Measurements from ENCODE around the gene SNX9.

Gene SNX9

GRCh38 chr6:157975456-157975855 is 152.4 kb downstream of the SNX9 start:
- DNase-seq (ENCODE audit: low read depth in 2 of 2, low spot score in 1 of 2): no peak

GRCh38 chr6:157976345-157977175 is 153.5 kb downstream of the SNX9 start:
- DNase-seq (ENCODE audit: low read depth in 2 of 2, low spot score in 1 of 2): no peak

- no peak for DNase-seq (ENCODE audit: low read depth in 2 of 2, low spot score in 1 of 2)
Observed at GRCh38 chr6:157977176-157977804, 154.2 kb downstream of the SNX9 start.

DNA sequence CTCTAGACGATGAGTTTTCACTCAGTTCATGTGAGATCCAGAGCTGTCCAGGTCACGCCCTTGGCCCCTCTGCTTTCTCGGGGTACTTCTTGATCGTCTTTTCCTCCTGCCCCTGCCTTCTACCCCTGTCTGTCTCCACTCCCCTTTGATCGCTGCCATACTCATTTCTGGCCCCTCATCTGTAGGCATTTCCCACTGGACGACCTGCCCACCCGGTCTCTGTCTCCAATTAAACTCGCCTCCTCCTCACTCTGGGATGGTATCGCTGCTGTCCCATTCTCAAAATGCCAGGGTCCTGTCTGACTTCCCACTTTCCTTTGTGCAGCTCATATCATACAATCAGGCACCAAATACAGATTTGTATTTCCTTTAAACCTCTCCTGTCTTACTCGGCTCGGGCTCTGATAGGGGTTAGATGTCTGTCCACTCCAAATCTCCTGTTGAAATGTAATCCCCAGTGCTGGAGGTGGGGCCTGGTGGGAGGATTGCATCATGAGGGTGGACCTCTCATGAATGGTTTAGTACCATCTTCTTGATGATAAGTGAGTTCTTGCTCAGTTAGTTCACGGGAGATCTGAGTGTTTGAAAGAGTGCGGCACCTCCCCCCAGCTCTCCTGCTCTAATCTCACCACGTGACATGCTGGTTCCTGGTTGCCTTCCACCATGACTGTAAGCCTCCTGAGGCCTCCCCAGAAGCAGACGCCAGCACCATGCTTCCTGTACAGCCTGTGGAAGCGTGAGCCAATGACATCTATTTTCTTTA is 155.2 kb downstream of the SNX9 start:
- DNase-seq (ENCODE audit: low read depth in 2 of 2, low spot score in 1 of 2): no peak

- DNase-seq (ENCODE audit: low read depth in 2 of 2, low spot score in 1 of 2): no peak
Observed at GRCh38 chr6:157980288-157981131, 157.5 kb downstream of the SNX9 start.

GRCh38 chr6:157981132-157981394 is 158.0 kb downstream of the SNX9 start:
- DNase-seq (ENCODE audit: low read depth in 2 of 2, low spot score in 1 of 2): no peak

DNA sequence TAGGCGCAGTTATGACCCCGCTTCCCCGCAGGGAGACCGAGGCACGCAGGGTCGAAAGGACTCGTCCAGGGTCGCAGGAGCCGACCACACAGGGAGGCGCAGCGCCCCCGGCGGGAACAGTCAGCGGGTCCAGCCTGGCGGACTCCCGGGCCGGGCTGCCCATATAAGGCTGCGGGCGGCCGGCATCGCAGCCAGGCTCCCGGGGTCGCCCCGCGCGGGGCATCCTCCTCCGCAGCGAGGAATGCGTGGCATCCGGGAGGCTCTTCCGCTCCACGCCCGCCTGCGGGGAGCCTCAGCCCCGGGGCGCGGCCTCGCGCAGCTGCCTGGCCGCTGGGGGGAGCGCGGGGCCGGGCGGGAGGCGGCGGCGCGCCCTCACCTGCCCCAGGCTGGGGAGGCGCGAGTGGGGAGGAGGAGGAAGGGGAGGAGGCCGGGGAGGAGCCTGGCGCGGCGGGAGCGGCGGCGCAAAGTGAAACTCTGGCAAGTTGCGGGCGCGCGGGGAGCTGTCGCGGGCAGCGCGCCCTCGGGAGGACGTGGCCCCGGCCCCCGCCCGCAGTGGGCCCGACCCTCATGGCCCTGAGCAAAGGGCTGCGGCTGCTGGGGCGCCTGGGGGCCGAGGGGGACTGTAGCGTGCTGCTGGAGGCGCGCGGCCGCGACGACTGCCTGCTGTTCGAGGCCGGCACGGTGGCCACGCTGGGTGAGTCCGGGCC is 158.5 kb downstream of the SNX9 start, which contains the start of gene SYNJ2:
TSS of gene SYNJ2 (plus strand) at position 469 of the 707 bp plus-strand sequence. CDS start at position 568, 99 bp downstream.
- DNase-seq (ENCODE audit: low read depth in 2 of 2, low spot score in 1 of 2): peak; percentile 57 to 72

GRCh38 chr6:157982102-157982562 is 159.1 kb downstream of the SNX9 start:
- no peak for DNase-seq (ENCODE audit: low read depth in 2 of 2, low spot score in 1 of 2)

DNA sequence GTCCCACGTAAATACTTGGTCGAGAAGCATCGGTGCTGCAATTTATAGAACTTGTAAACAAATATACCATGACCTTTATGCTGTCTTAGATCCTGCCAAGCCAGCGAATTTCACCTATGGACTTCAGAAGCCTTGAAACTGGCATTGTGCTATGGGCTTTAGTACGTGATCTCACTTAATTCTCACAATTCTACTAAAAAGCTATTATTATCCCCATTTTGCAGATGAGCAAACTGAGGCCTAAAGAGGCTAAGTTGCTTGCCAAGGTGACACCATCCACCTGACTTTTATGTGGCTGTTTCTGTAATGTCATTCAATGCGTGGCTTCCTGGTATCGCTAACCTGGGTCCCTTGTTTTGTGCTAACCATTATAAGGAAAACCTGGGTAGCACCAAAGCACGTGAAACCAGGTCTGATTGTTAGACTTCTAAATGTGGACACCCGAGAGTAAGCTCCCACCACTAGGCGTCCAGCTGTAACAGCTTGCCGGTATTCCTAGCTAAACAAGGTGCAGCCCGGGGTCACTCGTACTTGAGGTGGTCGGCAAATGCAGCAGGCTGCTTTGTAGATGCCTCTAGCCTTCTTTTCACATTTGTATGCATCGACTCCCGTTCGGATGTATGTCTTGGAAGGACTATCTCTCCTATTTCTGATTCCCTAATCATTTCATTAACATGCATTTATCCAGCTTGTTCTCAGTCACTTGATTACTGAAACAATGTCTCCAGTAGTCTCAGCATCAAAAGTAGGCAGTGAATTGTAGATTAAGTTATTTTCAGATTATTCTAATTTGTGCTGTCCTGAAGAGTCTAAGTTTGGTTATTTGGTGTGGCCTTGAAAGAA is 159.7 kb downstream of the SNX9 start:
- DNase-seq (ENCODE audit: low read depth in 2 of 2, low spot score in 1 of 2): no peak

GRCh38 chr6:157983406-157984119 is 160.5 kb downstream of the SNX9 start:
- no peak for DNase-seq (ENCODE audit: low read depth in 2 of 2, low spot score in 1 of 2)

- no peak for DNase-seq (ENCODE audit: low read depth in 2 of 2, low spot score in 1 of 2)
Observed at GRCh38 chr6:157984128-157984527, 161.1 kb downstream of the SNX9 start.

- DNase-seq (ENCODE audit: low read depth in 2 of 2, low spot score in 1 of 2): no peak
Observed at GRCh38 chr6:157984686-157985225, 161.7 kb downstream of the SNX9 start.

DNA sequence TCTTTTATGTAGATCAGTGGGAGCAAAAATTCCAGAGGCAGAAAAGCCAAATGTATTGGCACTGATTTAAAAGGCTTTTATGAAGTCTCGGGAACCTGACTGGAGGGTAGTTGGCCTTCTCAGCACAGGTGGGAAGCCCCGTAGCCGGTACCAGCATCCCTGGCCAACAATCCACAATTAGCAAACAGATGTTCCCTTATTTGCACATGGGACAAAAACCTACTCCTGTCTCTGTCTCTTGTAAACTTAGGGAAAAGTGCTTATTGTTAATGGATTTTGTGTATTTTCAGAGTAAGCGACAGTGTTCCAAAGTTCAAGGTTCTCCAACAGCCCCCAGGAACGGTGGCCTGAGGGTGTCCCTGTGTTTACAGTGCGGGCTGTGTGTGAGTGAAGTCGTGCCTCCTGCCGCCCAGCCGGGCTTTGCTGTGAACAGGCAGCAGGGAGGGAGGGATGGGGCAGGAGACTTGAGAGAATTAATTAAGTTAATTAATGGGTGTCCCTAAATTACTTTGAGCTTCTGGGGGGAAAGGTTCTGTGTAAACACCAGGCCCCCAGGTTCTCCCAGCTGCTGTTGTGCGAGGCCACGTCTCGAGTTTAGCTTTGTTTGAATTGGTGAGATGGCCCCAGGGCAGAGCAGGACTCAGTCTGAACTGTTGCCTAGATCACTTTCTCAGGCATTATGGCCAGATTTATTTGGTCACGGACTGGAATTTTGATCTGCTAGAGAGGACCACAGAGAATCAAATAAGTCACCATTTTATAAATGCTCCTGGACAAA is 162.5 kb downstream of the SNX9 start:
- no peak for DNase-seq (ENCODE audit: low read depth in 2 of 2, low spot score in 1 of 2)

DNA sequence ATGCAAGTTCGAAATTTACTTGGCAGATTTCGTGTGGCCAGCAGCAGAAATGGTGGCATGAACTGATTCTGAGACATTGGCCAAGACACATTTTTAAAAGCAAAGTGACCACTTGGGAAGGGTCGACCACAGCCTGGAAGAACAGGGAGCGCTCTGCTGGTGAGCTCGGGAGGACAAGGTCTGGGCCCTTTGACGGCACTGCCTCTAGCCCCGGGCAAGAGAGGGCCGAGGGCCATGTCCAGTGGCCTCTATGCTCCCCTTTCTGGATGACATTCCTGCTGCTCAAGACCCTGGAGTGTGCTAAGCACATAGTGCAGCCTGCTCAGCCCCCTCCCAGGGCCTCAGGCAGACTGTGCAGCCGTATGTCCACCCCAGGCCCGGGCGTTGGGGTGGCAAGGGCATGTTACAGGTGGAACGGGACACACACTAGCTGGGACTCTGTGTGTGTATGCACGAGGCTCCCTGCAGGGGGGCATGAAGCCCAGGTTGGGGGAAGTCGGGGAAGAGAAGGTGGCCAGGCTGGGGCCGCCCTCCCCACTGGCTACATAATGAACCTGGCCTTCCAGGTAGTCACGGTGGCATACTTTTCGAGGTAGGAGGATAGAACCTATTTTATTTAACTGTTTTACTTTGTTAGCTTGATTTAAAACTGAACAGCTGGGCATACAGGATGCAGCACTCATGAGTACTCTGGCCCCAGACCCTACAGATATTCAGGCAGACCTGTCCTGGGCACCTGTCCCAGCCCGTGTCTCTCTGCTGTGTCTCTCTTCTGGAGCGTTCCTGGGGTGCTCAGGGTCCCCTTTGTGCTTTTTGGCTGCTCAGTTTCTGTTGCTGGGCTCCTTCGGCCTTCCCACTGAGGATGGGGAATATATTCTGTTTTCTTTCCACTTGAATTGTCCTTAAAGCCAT is 165.0 kb downstream of the SNX9 start:
- DNase-seq (ENCODE audit: low read depth in 2 of 2, low spot score in 1 of 2): no peak

DNA sequence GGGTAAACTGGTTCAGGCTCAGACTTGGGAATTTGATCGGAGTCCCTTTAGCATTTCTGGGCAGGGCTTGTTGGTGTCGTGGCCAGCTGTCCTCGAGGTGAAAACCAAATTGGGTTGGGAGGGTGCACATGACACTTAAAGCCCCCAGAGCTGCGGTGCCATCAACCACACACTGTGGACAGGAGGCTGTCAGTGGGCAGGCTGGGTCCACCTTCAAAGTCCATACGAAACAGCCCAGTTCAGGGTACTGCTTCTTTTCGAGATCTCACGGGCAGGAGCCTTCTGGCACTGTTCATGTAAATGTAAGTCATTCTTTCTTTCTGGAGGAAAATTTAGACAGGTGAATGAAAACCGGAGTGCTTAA is 165.6 kb downstream of the SNX9 start:
- DNase-seq (ENCODE audit: low read depth in 2 of 2, low spot score in 1 of 2): no peak

GRCh38 chr6:157989541-157990289 is 166.7 kb downstream of the SNX9 start:
- DNase-seq (ENCODE audit: low read depth in 2 of 2, low spot score in 1 of 2): no peak

All from stimulated activated CD8-positive, alpha-beta memory T cell treated with anti-CD3 and anti-CD28 coated beads, Interleukin-4, amount 100 ng/mL, for 4 hours (primary cell).